ENCODE data around the gene ITGA5. TPM values are rescaled to one million over a fixed set of nuclear protein-coding genes. Genes with fewer than 3 reads are reported as not detected.

Gene ITGA5
- polyA plus RNA-seq, 1 donor (not counting 4 experiments of a cell fraction or from before 2014, with no cell fraction given): 47.9 TPM

- H3K9ac ChIP-seq (ENCODE audit: control insufficient read depth, extremely low read depth, insufficient read depth, low read length): no peak overlapping the region
- no peaks in the 10 kb centered on the region for H3K9me3 ChIP-seq (ENCODE audit: control insufficient read depth, low read depth, low read length)
- no peaks in the 10 kb centered on the region for H3K4me1 ChIP-seq (ENCODE audit: control insufficient read depth, extremely low read depth, insufficient read depth, low read length)
- TF ChIP-seq, protein P1, sequence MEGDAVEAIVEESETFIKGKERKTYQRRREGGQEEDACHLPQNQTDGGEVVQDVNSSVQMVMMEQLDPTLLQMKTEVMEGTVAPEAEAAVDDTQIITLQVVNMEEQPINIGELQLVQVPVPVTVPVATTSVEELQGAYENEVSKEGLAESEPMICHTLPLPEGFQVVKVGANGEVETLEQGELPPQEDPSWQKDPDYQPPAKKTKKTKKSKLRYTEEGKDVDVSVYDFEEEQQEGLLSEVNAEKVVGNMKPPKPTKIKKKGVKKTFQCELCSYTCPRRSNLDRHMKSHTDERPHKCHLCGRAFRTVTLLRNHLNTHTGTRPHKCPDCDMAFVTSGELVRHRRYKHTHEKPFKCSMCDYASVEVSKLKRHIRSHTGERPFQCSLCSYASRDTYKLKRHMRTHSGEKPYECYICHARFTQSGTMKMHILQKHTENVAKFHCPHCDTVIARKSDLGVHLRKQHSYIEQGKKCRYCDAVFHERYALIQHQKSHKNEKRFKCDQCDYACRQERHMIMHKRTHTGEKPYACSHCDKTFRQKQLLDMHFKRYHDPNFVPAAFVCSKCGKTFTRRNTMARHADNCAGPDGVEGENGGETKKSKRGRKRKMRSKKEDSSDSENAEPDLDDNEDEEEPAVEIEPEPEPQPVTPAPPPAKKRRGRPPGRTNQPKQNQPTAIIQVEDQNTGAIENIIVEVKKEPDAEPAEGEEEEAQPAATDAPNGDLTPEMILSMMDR (optimal IDR thresholded peaks at IDR 0.05 in 1 of 3, IDR thresholded peaks at IDR 0.05 in 1 of 3, conservative IDR thresholded peaks at IDR 0.05 in 1 of 3; ENCODE audit: extremely low read depth in 1 of 3, insufficient read depth in 2 of 3, low read length in 3 of 3): no peak
- no peak for TF ChIP-seq EZH2 (IDR thresholded peaks at IDR 0.05; ENCODE audit: low read length)
- no peaks in the 10 kb centered on the region for H3K27me3 ChIP-seq (ENCODE audit: control insufficient read depth, extremely low read depth, insufficient read depth, low read length)
- H3K27ac ChIP-seq (ENCODE audit: control insufficient read depth, insufficient read depth, low read length): no peak overlapping the region
- no peak for DNase-seq (ENCODE audit: low read depth, low spot score)
- peaks cover 75% of the 10 kb centered on the region in 2 experiments for H3K36me3 ChIP-seq (ENCODE audit: control insufficient read depth in 2 of 2, extremely low read depth in 1 of 2, insufficient read depth in 2 of 2, low read length in 2 of 2)
- peaks cover 5% of the 10 kb centered on the region for H3K79me2 ChIP-seq (ENCODE audit: control insufficient read depth, insufficient read depth, low read length)
- no peak overlapping the region for H3K4me2 ChIP-seq (ENCODE audit: control insufficient read depth, extremely low read depth, insufficient read depth, low read depth, low read length)
- H3K4me3 ChIP-seq (ENCODE audit: control insufficient read depth in 2 of 3, extremely low read depth in 1 of 3, insufficient read depth in 2 of 3, low read depth in 1 of 3, low read length in 3 of 3): no peak overlapping the region
- dilution Hi-C loops (cut with MboI; ENCODE audit: extremely low pct_ligation_motif_present, low sequenced_read_pairs): no loop called here
- FAIRE-seq: no peak
- no peaks in the 10 kb centered on the region for H4K20me1 ChIP-seq (ENCODE audit: control insufficient read depth, extremely low read depth, insufficient read depth, low read length)
- H2AFZ ChIP-seq (ENCODE audit: control insufficient read depth, low read length): no peak overlapping the region
- no peaks in the 10 kb centered on the region for H3K9me1 ChIP-seq (ENCODE audit: control insufficient read depth, extremely low read depth, insufficient read depth, low read length)
Measured at GRCh38 chr12:54405573-54405972, 13.5 kb downstream of the ITGA5 start.

GRCh38 chr12:54405106-54405505 lies 14.0 kb downstream of the ITGA5 start:
- Histone ChIP-seq H3K27me3 (ENCODE audit: control insufficient read depth, extremely low read depth, insufficient read depth, low read length) (no peaks in the 10 kb centered on the region), H3K9me1 (ENCODE audit: control insufficient read depth, extremely low read depth, insufficient read depth, low read length) (no peaks in the 10 kb centered on the region), H3K4me2 (ENCODE audit: control insufficient read depth, extremely low read depth, insufficient read depth, low read depth, low read length) (no peak overlapping the region), H3K27ac (ENCODE audit: control insufficient read depth, insufficient read depth, low read length) (no peak overlapping the region), H3K36me3 (ENCODE audit: control insufficient read depth in 2 of 2, extremely low read depth in 1 of 2, insufficient read depth in 2 of 2, low read length in 2 of 2) (peaks cover 74 to 78% of the 10 kb centered on the region in 2 experiments), H2AFZ (ENCODE audit: control insufficient read depth, low read length) (no peak overlapping the region), H4K20me1 (ENCODE audit: control insufficient read depth, extremely low read depth, insufficient read depth, low read length) (no peaks in the 10 kb centered on the region), H3K79me2 (ENCODE audit: control insufficient read depth, insufficient read depth, low read length) (peaks cover 3% of the 10 kb centered on the region), H3K9me3 (ENCODE audit: control insufficient read depth, low read depth, low read length) (no peaks in the 10 kb centered on the region), H3K4me3 (ENCODE audit: control insufficient read depth in 2 of 3, extremely low read depth in 1 of 3, insufficient read depth in 2 of 3, low read depth in 1 of 3, low read length in 3 of 3) (no peak overlapping the region), H3K4me1 (ENCODE audit: control insufficient read depth, extremely low read depth, insufficient read depth, low read length) (no peaks in the 10 kb centered on the region), H3K9ac (ENCODE audit: control insufficient read depth, extremely low read depth, insufficient read depth, low read length) (no peak overlapping the region)
- FAIRE-seq: no peak
- DNase-seq (ENCODE audit: low read depth, low spot score): no peak
- dilution Hi-C loops (cut with MboI; ENCODE audit: extremely low pct_ligation_motif_present, low sequenced_read_pairs): no loop called here
- TF ChIP-seq EZH2 (IDR thresholded peaks at IDR 0.05; ENCODE audit: low read length): no peak
- TF ChIP-seq, protein P1 (optimal IDR thresholded peaks at IDR 0.05 in 1 of 3, IDR thresholded peaks at IDR 0.05 in 1 of 3, conservative IDR thresholded peaks at IDR 0.05 in 1 of 3; ENCODE audit: extremely low read depth in 1 of 3, insufficient read depth in 2 of 3, low read length in 3 of 3): no peak
